ENCODE results near the gene MAPK11.

The MAPK11 gene

DNA sequence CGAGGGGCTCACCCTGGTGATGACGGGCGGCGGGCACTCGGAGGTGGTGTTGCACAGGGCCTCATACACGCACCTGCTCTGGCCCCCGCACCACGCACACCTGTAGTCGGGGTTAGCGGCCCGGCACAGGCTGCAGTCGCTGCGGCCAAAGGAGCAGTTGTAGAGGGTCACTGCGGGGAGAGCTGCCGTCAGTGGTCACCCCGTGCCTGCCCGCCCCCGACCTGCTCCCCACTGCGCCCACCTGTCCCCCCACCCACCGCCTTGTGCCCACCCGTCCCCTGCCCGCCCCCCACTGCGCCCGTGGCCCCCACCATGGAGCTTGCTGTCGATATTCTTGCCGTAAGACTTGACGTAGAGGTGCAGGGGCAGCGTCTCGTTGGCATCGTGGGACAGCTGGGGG lies 13.6 kb upstream of the MAPK11 start:
- Histone ChIP-seq H3K36me3 (ENCODE audit: insufficient read depth, low read length) (no peaks in the 10 kb centered on the region; the same call in 1 of the 2 replicates), H2AFZ (ENCODE audit: low read length) (no peak overlapping the region), H3K4me2 (ENCODE audit: low read depth, low read length, poor library complexity, severe bottlenecking) (no peak overlapping the region), H3F3A (ENCODE audit: low read depth) (no peaks in the 10 kb centered on the region), H4K20me1 (ENCODE audit: insufficient read depth, low read length, poor library complexity, severe bottlenecking) (no peaks in the 10 kb centered on the region), H3K4me3 (ENCODE audit: low read length, poor library complexity, severe bottlenecking) (no peak overlapping the region), H3K27me3 (ENCODE audit: insufficient read depth, low read length, poor library complexity, severe bottlenecking) (no peaks in the 10 kb centered on the region), H3K9me2 (replicated peaks; ENCODE audit: low read depth, low read length) (no peaks in the 10 kb centered on the region), H3K79me2 (ENCODE audit: insufficient read depth, low read length) (no peaks in the 10 kb centered on the region), H3K9me3 (ENCODE audit: insufficient read depth, low read depth, low read length) (no peaks in the 10 kb centered on the region), H3K9ac (ENCODE audit: low read depth, low read length, poor library complexity, severe bottlenecking) (no peak overlapping the region), H3K4me1 (ENCODE audit: insufficient read depth, low read length, poor library complexity, severe bottlenecking) (no peaks in the 10 kb centered on the region)
- TF ChIP-seq EZH2phosphoT487 (IDR thresholded peaks at IDR 0.05; ENCODE audit: borderline replicate concordance): no peak
- TF ChIP-seq, protein P1, sequence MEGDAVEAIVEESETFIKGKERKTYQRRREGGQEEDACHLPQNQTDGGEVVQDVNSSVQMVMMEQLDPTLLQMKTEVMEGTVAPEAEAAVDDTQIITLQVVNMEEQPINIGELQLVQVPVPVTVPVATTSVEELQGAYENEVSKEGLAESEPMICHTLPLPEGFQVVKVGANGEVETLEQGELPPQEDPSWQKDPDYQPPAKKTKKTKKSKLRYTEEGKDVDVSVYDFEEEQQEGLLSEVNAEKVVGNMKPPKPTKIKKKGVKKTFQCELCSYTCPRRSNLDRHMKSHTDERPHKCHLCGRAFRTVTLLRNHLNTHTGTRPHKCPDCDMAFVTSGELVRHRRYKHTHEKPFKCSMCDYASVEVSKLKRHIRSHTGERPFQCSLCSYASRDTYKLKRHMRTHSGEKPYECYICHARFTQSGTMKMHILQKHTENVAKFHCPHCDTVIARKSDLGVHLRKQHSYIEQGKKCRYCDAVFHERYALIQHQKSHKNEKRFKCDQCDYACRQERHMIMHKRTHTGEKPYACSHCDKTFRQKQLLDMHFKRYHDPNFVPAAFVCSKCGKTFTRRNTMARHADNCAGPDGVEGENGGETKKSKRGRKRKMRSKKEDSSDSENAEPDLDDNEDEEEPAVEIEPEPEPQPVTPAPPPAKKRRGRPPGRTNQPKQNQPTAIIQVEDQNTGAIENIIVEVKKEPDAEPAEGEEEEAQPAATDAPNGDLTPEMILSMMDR (conservative IDR thresholded peaks at IDR 0.05; ENCODE audit: low read length): no peak

DNA sequence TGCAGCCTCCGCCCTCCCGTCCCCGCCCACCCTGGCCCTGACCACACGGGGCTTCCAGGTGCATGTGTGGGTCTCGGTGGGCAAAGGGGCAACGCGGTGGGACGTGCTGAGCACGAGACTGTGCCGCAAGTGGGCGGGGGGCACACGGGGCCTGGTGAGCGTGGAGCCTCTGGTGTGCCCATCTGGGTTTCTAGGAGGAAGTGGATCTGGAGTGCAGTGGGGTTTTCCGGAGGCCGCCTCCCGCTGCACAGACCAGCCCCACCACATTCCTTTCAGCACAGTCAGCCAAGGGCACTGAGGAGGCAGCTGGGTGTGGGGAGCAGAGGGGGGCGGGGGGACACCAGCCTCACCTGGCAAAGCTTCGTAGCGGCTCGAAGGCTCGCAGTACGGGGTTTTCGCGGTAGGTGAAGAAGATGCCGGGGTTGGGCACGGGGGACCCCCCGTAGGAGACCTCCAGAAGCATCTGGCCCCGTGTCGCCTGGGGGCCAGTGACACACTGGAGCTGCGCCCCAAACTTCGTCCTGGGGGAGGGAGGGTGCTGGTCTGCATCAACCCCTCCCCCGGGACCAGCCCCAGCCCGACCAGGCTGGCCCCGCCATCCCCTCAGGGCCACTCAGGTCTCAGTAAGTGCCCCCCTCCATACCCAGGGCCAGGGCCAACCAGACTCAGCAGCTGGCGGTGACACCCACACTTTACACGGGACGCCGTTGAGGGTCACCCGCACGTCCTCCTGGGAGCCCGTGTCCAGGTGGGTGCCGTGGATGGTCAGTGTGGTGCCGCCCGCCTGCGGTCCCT lies 12.4 kb upstream of the MAPK11 start:
- H3K4me1 ChIP-seq (ENCODE audit: insufficient read depth, low read length, poor library complexity, severe bottlenecking): no peaks in the 10 kb centered on the region
- no peaks in the 10 kb centered on the region for H3F3A ChIP-seq (ENCODE audit: low read depth)
- H3K9me3 ChIP-seq (ENCODE audit: insufficient read depth, low read depth, low read length): no peaks in the 10 kb centered on the region
- no peak overlapping the region for H3K9ac ChIP-seq (ENCODE audit: low read depth, low read length, poor library complexity, severe bottlenecking)
- no peak overlapping the region for H3K4me2 ChIP-seq (ENCODE audit: low read depth, low read length, poor library complexity, severe bottlenecking)
- H3K36me3 ChIP-seq (ENCODE audit: insufficient read depth, low read length): no peaks in the 10 kb centered on the region; the same call in 1 of the 2 replicates
- H2AFZ ChIP-seq (ENCODE audit: low read length): no peak overlapping the region
- H3K9me2 ChIP-seq (replicated peaks; ENCODE audit: low read depth, low read length): no peaks in the 10 kb centered on the region
- no peaks in the 10 kb centered on the region for H3K79me2 ChIP-seq (ENCODE audit: insufficient read depth, low read length)
- no peaks in the 10 kb centered on the region for H4K20me1 ChIP-seq (ENCODE audit: insufficient read depth, low read length, poor library complexity, severe bottlenecking)
- H3K4me3 ChIP-seq (ENCODE audit: low read length, poor library complexity, severe bottlenecking): no peak overlapping the region
- no peaks in the 10 kb centered on the region for H3K27me3 ChIP-seq (ENCODE audit: insufficient read depth, low read length, poor library complexity, severe bottlenecking)
- TF ChIP-seq, protein P1 (conservative IDR thresholded peaks at IDR 0.05; ENCODE audit: low read length): no peak
- TF ChIP-seq EZH2phosphoT487 (IDR thresholded peaks at IDR 0.05; ENCODE audit: borderline replicate concordance): no peak

DNA sequence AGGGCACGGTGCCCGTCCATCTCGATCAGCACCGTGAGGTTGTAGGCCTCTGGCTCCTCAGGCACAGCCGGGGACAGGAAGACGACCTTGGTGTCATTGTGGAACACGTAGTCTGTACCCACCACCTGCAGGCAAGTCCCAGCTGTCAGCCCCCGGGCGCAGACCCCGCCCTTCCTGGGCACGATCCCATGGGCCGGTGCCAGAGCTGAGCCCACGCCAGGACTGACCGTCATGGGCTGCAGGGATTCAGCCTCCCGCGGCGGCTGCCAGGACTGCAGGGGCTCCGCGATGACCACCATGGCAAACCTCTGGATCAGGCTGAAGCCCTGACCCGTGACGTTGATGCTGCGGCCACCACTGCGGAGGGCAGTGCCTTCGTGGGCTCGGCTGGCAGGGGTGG lies 11.8 kb upstream of the MAPK11 start:
- H4K20me1 ChIP-seq (ENCODE audit: insufficient read depth, low read length, poor library complexity, severe bottlenecking): no peaks in the 10 kb centered on the region
- H3K9ac ChIP-seq (ENCODE audit: low read depth, low read length, poor library complexity, severe bottlenecking): no peak overlapping the region
- H3F3A ChIP-seq (ENCODE audit: low read depth): no peaks in the 10 kb centered on the region
- no peak overlapping the region for H3K4me3 ChIP-seq (ENCODE audit: low read length, poor library complexity, severe bottlenecking)
- no peaks in the 10 kb centered on the region; the same call in 1 of the 2 replicates for H3K36me3 ChIP-seq (ENCODE audit: insufficient read depth, low read length)
- no peaks in the 10 kb centered on the region for H3K9me2 ChIP-seq (replicated peaks; ENCODE audit: low read depth, low read length)
- H3K4me2 ChIP-seq (ENCODE audit: low read depth, low read length, poor library complexity, severe bottlenecking): no peak overlapping the region
- TF ChIP-seq EZH2phosphoT487 (IDR thresholded peaks at IDR 0.05; ENCODE audit: borderline replicate concordance): no peak
- TF ChIP-seq, protein P1 (conservative IDR thresholded peaks at IDR 0.05; ENCODE audit: low read length): no peak
- H3K9me3 ChIP-seq (ENCODE audit: insufficient read depth, low read depth, low read length): no peaks in the 10 kb centered on the region
- no peaks in the 10 kb centered on the region for H3K79me2 ChIP-seq (ENCODE audit: insufficient read depth, low read length)
- H3K27me3 ChIP-seq (ENCODE audit: insufficient read depth, low read length, poor library complexity, severe bottlenecking): no peaks in the 10 kb centered on the region
- no peaks in the 10 kb centered on the region for H3K4me1 ChIP-seq (ENCODE audit: insufficient read depth, low read length, poor library complexity, severe bottlenecking)
- no peak overlapping the region for H2AFZ ChIP-seq (ENCODE audit: low read length)
